Measurements from ENCODE around the gene KCND3.

The KCND3 gene

GRCh38 chr1:111911776-111912515 lies 77.5 kb downstream of the KCND3 start:
- DNase-seq (ENCODE audit: low read depth in 2 of 2), result no peak

GRCh38 chr1:111911061-111911460 lies 78.4 kb downstream of the KCND3 start:
- no peak for DNase-seq (ENCODE audit: low read depth in 2 of 2)

GRCh38 chr1:111909030-111909429 lies 80.4 kb downstream of the KCND3 start:
- no peak for DNase-seq (ENCODE audit: low read depth in 2 of 2)

GRCh38 chr1:111908011-111908621 lies 81.4 kb downstream of the KCND3 start:
- no peak for DNase-seq (ENCODE audit: low read depth in 2 of 2)

- no peak for DNase-seq (ENCODE audit: low read depth in 2 of 2)
These were observed 82.1 kb downstream of the KCND3 start for GRCh38 chr1:111907321-111907720.

GRCh38 chr1:111906816-111907215 lies 82.7 kb downstream of the KCND3 start:
- no peak for DNase-seq (ENCODE audit: low read depth in 2 of 2)

GRCh38 chr1:111906111-111906510 lies 83.4 kb downstream of the KCND3 start:
- DNase-seq (ENCODE audit: low read depth in 2 of 2), result no peak

- peak; percentile 2 to 24 for DNase-seq (ENCODE audit: low read depth in 2 of 2)
These were observed 84.8 kb downstream of the KCND3 start for GRCh38 chr1:111904478-111905218.

GRCh38 chr1:111903871-111904449 lies 85.5 kb downstream of the KCND3 start:
- DNase-seq (ENCODE audit: low read depth in 2 of 2), result no peak

- no peak for DNase-seq (ENCODE audit: low read depth in 2 of 2)
These were observed 86.2 kb downstream of the KCND3 start for GRCh38 chr1:111903148-111903870.

- no peak for DNase-seq (ENCODE audit: low read depth in 2 of 2)
These were observed 94.0 kb downstream of the KCND3 start for GRCh38 chr1:111895469-111895868.

- DNase-seq (ENCODE audit: low read depth in 2 of 2), result no peak
These were observed 94.5 kb downstream of the KCND3 start for GRCh38 chr1:111895017-111895416.

- no peak for DNase-seq (ENCODE audit: low read depth in 2 of 2)
These were observed 95.0 kb downstream of the KCND3 start for GRCh38 chr1:111894497-111894896.

GRCh38 chr1:111891566-111891965 lies 97.9 kb downstream of the KCND3 start:
- no peak for DNase-seq (ENCODE audit: low read depth in 2 of 2)

GRCh38 chr1:111888740-111889376 lies 100.6 kb downstream of the KCND3 start:
- DNase-seq (ENCODE audit: low read depth in 2 of 2), result no peak

GRCh38 chr1:111887875-111888274 lies 101.6 kb downstream of the KCND3 start:
- DNase-seq (ENCODE audit: low read depth in 2 of 2), result no peak

- no peak for DNase-seq (ENCODE audit: low read depth in 2 of 2)
These were observed 102.1 kb downstream of the KCND3 start for GRCh38 chr1:111887385-111887784.

GRCh38 chr1:111886741-111887140 lies 102.7 kb downstream of the KCND3 start:
- no peak for DNase-seq (ENCODE audit: low read depth in 2 of 2)

- DNase-seq (ENCODE audit: low read depth in 2 of 2), result no peak
These were observed 104.6 kb downstream of the KCND3 start for GRCh38 chr1:111884772-111885443.

- no peak for DNase-seq (ENCODE audit: low read depth in 2 of 2)
These were observed 106.4 kb downstream of the KCND3 start for GRCh38 chr1:111882986-111883560.
